AML-193 (cell line): ENCODE measurements around the gene ALPK1.
"Not testable (repeated sequence)": the region's sequence is repeated elsewhere in the genome, so short reads cannot be mapped to it uniquely, and the experiment has no call there.

Experiments
- DNase-seq, 2 experiments: peaks; one replicate each; lab custom pipeline; 2025; lab: John Stamatoyannopoulos, UW

Gene ALPK1

DNA sequence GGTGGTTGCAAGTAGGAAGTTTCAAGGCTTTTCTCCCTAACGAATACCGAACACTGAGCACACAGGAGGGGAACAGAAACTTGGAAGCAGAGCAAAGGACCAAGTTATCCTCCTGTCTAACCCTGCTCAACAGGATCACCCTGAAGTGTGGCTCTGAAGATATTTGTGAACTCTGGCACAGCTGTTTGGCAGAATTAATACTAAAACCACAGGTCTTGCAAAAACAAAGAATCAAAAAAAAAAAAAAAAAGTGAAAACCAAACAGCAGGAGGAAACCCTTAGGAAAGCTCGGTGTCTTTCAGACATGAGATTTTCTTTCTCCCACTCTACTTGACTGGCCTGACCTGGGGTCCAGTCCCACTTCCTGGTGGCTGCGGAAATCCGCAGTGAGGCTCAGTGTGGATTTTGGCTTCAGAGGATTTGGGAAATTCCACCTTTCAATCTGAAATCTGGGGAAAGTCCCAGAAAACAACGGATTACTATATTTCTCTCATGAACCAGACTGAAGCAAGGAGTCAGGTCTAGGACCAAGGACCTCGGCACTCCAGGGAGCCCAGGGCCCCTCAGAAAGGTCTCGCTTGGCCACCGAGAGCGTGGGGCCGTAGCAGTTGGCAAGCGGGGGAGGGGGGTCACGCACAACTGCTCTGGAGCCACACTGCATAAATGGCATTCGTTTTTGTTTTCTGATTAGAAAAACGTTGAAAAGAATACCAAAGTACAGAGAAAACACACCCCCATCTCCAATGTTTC, 12.3 kb upstream of the ALPK1 start:
- no peak for DNase-seq

- DNase-seq, result no peak
These were observed 9.7 kb upstream of the ALPK1 start for GRCh38 chr4:112287258-112287989.

GRCh38 chr4:112288455-112288854, 8.7 kb upstream of the ALPK1 start:
- no peak for DNase-seq

DNA sequence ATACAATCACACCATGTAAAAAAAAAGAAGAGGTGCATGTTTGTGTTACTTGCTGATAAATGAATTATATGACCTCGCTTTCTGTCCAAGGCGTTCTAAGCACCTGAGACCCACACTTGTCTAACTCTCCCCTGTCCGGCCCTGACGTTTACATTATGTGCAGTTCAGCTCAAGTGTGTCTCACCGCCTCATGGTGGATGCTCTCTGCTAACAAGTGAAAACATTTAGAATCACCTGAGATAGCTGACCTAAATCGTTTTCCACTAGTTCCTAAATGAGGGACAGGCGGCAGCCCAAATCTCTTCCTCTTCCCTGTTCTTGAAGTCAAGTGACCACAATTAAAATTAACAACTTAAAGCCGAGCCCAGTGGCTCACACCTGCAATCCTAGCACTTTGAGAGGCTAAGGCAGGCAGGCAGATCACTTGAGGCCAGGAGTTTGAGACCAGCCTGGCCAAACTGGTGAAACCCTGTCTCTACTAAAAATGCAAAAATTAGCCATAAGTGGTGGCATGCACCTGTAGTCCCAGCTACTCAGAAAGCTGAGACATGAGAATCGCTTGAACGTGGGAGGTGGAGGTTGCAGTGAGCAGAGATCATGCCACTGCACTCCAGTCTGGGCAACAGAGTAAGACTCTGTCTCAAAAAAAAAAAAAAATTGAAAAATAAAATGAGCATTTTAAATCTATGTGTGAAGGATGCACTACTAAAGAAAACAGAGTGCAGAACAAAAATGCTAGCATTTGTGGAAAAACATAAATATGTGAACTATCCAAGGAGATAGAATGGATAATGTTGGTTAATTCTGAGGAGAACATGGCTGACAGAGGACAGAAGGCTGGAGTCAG, 7.5 kb upstream of the ALPK1 start:
- no peak for DNase-seq

DNA sequence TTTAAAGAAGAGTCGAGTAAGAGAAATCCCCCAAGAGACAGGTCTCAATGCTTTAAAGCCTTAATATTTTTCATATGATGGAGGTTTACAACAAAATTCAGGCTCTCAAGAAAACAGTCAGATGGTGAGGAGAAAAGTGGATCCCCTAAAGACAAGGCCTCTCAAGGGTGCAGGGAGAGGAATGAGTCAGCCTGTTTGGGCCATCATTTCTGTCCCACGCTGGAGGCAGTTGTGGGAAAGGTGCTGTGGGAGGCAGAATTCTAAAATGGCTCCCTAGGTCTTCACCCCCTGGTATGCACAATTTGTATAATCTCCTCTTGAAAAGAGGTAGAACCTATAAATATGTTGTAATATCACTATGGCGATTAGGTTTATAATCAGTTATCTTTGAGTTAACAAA, 6.8 kb upstream of the ALPK1 start:
- no peak for DNase-seq

GRCh38 chr4:112299721-112300120, 2.6 kb downstream of the ALPK1 start:
- no peak for DNase-seq

- no peak for DNase-seq
These were observed 5.4 kb downstream of the ALPK1 start for GRCh38 chr4:112302320-112303274.

DNA sequence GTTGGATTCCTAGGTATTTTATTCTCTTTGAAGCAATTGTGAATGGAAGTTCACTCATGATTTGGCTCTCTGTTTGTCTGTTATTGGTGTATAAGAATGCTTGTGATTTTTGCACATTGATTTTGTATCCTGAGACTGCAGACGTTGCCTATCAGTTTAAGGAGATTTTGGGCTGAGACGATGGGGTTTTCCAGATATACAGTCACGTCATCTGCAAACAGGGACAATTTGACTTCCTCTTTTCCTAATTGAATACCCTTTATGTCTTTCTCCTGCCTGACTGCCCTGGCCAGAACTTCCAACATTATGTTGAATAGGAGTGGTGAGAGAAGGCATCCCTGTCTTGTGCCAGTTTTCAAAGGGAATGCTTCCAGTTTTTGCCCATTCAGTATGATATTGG, 8.3 kb downstream of the ALPK1 start:
- DNase-seq, result not testable (repeated sequence)

- not testable (repeated sequence) for DNase-seq
These were observed 12.2 kb downstream of the ALPK1 start for GRCh38 chr4:112309263-112309791.

- no peak for DNase-seq
These were observed 14.3 kb downstream of the ALPK1 start for GRCh38 chr4:112311516-112311915.

GRCh38 chr4:112312610-112313239, 15.6 kb downstream of the ALPK1 start:
- DNase-seq, result peak; percentile 92

DNA sequence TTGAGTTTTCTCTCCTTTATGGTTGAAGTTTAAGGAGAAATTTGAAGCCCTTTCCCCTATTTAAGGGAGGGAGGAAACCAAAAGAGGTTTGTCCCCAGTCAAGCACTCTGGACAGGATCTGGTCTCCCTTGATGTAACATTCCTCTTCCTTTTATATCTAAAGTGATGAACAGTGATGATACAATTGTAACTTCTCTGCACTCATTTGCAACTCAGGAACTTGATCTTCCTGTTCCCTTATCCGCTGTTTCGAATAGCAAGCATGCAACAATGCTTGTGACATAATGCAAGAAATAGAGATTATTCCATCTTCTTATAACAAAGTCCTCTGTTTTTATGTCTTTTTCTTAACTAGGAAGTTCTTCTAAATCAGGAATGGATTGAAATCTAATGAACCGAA, 18.3 kb downstream of the ALPK1 start:
- peak; percentile 15 to 17 for DNase-seq

DNA sequence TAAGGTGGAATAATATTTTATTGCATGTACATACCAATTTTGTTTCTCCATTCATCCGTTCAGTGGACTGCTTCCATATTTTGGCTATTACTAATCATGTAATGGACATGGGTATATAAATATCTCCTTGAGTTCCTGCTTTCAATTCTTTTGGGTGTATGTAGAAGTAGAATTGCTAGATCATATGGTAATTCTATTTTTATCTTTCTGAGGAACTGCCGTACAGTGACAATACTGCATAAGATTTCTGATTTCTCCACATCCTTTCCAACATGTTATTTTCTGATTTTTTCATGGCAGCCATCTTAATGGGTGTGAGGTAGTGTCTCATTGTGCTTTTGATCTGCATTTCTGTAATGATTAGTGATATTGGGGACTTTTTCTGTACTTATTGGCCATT, 19.2 kb downstream of the ALPK1 start:
- no peak for DNase-seq

GRCh38 chr4:112318239-112319142, 21.3 kb downstream of the ALPK1 start:
- no peak for DNase-seq

GRCh38 chr4:112321776-112322684, 24.9 kb downstream of the ALPK1 start:
- peak; percentile 64 to 71 for DNase-seq

DNA sequence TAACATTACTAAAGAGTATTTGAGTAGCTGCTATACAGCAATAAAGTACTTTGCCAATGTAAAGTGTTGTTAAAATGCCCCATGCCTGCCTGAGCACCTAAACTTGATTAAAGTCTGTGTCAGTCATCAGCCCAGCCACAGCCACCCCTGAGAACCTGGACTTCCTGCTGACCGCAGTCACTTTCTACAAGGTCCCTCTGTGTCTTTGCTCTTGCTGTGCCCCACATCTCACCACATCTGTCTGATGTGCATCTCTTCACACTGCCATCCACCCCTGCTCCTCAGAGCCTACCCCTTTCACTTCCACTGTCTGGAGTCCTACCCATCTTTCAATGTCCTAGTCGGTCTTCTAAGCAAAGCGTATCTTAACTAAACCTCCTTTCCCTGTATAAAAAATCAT, 25.7 kb downstream of the ALPK1 start:
- no peak for DNase-seq

DNA sequence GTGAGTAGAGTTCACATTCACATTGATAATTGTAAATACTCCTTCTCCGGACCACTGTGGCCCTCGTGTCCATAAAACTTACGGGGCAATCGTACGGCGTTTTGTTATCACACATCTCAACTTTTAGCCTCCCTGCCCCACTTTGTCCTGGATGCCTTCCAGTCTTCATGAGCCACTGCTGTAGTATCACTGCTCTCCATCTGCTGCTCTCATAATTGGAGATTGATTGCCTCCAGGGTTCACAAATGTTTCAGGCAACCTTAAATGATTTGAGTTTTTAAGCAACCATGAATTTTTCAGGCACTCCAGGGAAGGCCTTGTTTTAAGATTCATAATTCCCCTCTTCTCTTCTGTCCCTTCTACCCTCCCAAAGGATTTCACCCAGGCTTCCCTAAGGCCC, 28.4 kb downstream of the ALPK1 start:
- DNase-seq, result no peak

- peak; percentile 64 to 65 for DNase-seq
These were observed 31.0 kb downstream of the ALPK1 start for GRCh38 chr4:112327965-112328733.
